Epithelial cell of esophagus (primary cell): ENCODE data around the gene INTS11.

Source experiments
- DNase-seq: peaks from one replicate; pipeline ENCODE4 v3.0.0; 2010; ENCODE audit warnings: low read depth
- H3K4me3 ChIP-seq: 2 replicates; pipeline ENCODE4 v1.5.1; 2011; ENCODE audit warnings: mild to moderate bottlenecking, low read length, control low read depth
- TF ChIP-seq, protein P1 (sequence below): IDR thresholded peaks from 2 replicates; pipeline ENCODE4 v1.5.1; 2011; ENCODE audit warnings: low read depth, mild to moderate bottlenecking, low read length, control low read depth, inconsistent platforms; ENCODE audit not compliant: insufficient read depth; ENCODE audit errors: missing control alignments

The INTS11 gene

DNA sequence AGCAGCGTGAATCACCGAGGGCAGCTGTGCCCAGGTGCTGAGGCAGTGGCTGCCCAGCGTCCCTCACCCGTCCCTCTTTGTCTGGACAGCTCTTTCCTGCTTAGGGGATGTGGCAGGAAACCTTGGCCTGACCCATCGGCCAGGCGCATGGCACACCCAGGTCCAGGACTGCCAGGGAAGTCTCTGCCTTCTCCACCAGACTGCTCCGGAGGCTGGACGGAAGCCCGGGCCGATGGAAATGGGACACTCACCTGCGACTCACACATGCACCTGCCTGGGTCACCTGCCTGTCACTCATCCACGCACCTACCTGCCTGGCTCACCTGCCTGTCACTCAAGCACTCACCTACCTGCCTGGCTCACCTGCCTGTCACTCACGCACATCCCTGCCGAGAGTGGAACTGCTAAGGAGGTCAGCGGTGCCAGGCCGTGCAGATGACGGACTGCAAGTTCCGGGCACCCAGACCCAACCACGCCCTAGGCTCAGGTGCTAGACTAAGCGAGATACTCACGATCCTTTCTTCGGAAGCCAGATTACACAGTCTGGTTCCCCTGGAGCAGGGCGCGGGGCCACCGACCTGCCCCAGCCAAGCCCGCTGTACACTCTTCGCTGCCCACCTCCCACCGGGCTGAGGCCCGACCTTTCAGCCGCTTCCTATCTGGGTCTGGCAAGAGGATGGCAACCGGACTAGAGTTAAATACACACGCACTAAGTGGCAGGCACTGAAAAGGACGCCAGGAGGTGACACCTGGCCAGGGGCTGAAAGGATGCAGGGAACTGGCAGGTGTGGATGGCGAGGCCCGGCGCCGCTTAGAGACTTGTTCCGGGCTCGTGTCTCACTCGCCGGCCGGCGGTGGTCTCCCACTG is 51.9 kb downstream of the INTS11 start:
- H3K4me3 ChIP-seq, result peak overlapping the region; percentile 81
- TF ChIP-seq, protein P1, sequence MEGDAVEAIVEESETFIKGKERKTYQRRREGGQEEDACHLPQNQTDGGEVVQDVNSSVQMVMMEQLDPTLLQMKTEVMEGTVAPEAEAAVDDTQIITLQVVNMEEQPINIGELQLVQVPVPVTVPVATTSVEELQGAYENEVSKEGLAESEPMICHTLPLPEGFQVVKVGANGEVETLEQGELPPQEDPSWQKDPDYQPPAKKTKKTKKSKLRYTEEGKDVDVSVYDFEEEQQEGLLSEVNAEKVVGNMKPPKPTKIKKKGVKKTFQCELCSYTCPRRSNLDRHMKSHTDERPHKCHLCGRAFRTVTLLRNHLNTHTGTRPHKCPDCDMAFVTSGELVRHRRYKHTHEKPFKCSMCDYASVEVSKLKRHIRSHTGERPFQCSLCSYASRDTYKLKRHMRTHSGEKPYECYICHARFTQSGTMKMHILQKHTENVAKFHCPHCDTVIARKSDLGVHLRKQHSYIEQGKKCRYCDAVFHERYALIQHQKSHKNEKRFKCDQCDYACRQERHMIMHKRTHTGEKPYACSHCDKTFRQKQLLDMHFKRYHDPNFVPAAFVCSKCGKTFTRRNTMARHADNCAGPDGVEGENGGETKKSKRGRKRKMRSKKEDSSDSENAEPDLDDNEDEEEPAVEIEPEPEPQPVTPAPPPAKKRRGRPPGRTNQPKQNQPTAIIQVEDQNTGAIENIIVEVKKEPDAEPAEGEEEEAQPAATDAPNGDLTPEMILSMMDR, result no peak
- peak; percentile 61 for DNase-seq

DNA sequence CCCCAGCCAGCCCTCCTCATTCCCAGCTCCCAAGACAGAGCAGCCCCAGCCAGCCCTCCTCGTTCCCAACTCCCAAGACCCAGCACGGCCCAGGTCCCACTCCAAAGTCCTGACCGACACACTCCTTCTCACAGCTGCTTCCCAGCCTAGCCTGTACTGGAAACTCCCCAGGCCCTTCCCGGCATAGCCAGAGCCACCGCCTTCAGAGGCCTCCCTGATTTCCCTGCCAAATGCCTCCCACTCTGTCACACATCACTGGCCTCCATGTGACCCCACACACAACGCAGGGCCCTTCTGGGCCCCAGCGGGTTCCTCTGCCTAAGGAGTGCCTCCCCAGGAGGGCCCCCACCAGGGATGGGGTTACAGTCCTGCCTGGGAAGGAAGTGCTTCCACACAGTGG is 53.6 kb downstream of the INTS11 start:
- DNase-seq, result no peak
- no peak overlapping the region for H3K4me3 ChIP-seq
- TF ChIP-seq, protein P1, result no peak

DNA sequence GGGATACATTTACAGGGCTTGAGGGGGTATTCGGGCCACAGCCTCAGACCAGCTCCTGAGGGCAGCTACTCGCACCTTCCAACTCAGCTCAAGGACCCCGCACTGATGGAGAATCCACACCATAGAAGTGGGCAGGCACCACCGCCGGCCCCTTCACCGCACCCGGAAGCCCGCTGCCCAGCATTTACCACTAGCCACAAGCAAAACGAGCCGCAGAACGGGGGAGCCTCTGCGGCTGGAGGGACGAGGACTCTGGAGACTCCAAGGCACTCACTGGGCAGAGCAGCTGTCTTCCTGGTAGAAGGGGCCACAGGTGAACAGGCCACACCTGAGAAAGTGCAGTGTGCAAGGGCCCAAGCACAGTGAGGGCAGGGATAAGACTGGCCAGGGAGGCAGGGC is 56.2 kb downstream of the INTS11 start:
- DNase-seq, result no peak
- TF ChIP-seq, protein P1, result no peak
- H3K4me3 ChIP-seq, result no peak overlapping the region

DNA sequence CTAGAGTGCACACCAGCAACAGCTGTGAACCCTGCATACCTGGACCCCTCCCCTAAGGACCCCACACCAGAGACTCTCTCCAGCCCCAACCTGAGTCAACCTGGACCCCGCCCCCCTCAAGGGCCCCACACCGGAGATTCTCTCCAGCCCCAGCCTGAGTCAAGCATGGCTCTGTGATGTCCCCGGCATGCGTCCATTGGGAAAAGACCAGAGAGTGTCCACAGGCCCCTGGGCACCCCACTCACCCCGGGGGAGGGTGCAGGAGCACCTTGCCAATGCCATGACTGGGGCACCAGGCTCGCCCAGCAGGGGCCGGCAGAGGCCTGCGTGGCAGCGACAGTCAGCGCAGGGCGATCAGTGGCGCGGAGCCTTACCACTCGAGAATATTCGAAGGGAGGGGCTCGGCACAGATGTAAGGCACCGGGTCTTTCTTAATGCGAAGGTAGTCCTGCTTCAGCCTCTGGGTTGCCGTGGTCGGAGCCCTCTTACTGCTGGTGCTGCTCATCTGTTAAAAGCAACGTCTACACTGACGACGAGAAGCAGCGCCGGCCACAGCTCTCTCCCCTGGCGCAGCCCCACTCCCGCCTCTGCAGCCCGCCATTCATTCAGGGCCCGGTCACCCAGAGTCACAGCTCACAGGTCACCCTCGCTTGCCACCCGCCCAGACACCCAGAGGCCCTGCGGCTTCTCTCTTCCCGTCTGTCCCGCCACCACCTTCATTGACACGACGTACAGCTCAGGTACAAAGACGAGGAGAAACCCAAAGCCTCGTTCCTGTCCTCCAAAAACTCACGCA is 56.8 kb downstream of the INTS11 start:
- no peak overlapping the region for H3K4me3 ChIP-seq
- TF ChIP-seq, protein P1, result no peak
- no peak for DNase-seq

DNA sequence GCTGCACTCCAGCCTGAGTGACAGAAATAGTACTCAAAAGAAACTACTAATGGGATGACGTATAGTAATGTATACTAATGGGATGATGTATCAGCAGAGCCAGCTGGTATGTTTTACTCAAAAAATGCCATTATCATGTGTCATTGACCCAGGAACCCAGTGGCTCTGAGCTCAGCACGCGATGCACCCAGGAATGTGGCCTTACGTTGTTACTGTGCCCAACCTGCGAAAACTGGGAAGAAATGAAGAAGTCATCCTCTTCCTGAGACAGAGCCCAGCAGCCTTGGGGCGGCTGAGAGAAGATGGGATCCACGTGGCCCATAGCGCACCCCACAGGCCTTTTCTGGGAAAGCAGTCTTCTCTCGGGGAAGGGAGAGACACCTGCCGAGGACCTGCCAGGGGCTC is 59.6 kb downstream of the INTS11 start:
- DNase-seq, result peak; percentile 96
- H3K4me3 ChIP-seq, result no peak overlapping the region

DNA sequence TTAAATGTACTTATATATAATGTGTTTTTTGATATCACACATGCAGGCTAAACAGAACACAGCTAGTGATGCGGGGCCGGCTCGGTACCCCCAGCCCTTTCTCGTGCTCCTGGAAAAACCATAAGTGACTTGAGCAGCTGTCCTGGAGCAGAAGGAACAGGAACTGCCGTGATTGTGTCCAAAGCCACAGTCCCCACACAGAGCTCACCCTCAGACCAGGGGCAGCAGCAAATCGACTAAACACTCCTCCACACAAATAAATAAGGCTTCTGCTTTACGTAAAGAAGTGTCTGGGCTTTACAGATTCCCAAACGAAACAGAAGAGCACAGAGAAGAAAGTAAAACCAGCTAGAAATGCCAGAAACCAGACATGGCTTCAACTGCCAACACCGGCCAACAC is 60.4 kb downstream of the INTS11 start:
- no peak for DNase-seq
- H3K4me3 ChIP-seq, result no peak overlapping the region
- TF ChIP-seq, protein P1, result no peak

More for the DNA sequence above, 59.6 kb downstream of the INTS11 start:
- TF ChIP-seq, protein P1, result peak; percentile 41

DNA sequence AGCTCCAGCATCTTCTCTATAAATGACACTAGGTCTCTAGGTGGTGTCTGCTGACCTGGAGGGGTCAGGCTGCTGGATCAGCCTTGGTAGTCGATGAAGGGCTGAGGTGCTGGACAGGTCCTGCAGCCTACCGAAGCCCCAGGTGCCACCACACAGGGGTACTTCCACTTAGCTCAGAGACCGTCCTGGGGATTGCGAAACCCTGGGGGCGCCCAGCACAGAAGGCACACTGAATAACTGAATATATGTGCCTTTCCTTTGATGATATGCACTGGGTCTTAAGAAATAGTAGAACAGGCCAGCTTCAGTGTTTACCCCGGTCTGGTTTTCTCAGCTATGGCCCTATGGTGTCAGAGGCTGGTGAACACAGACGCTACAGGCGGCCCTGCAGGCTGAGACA is 61.7 kb downstream of the INTS11 start:
- TF ChIP-seq, protein P1, result no peak
- DNase-seq, result no peak

More for the DNA sequence above, 61.7 kb downstream of the INTS11 start:
- H3K4me3 ChIP-seq, result no peak overlapping the region
